Liver (tissue), 9 donors: ENCODE data around the gene HRCT1. TPM values are rescaled to one million over a fixed set of nuclear protein-coding genes. Genes with fewer than 3 reads are reported as not detected.

Experiments
- DNase-seq: peaks from one replicate; pipeline ENCODE4 v3.0.0-alpha.2; 2017; ENCODE audit warnings: low spot score
- H3K27ac ChIP-seq, 2 donors: one replicate each; pipeline ENCODE4 v1.7.0; 2013; ENCODE audit warnings: inconsistent platforms in 2 of 2, low read length in 2 of 2, control low read depth in 1 of 2, low read depth in 1 of 2, mild to moderate bottlenecking in 1 of 2
- H3K27me3 ChIP-seq, 4 donors: one replicate each; pipeline versions ENCODE4 v1.6.1 to v1.7.0; 2013; ENCODE audit warnings: low read length in 3 of 4, inconsistent platforms in 1 of 4, mild to moderate bottlenecking in 1 of 4, moderate library complexity in 1 of 4; ENCODE audit not compliant: control insufficient read depth in 4 of 4, insufficient read depth in 4 of 4
- H3K36me3 ChIP-seq, 4 donors: one replicate each; pipeline versions ENCODE4 v1.6.1 to v1.7.0; 2013; ENCODE audit warnings: low read length in 3 of 4, mild to moderate bottlenecking in 3 of 4, low read depth in 1 of 4, moderate library complexity in 1 of 4; ENCODE audit not compliant: control insufficient read depth in 4 of 4, insufficient read depth in 3 of 4
- H3K4me1 ChIP-seq, 4 donors: one replicate each; pipeline versions ENCODE4 v1.6.1 to v1.7.0; 2013; ENCODE audit warnings: low read length in 3 of 4, mild to moderate bottlenecking in 3 of 4, moderate library complexity in 1 of 4; ENCODE audit not compliant: control insufficient read depth in 4 of 4, insufficient read depth in 4 of 4
- H3K4me3 ChIP-seq, 3 donors: one replicate each; pipeline versions ENCODE4 v1.6.1 to v1.7.0; 2013; ENCODE audit warnings: low read length in 3 of 3, control low read depth in 1 of 3, low read depth in 1 of 3, mild to moderate bottlenecking in 1 of 3
- H3K9ac ChIP-seq, 2 donors: one replicate each; pipeline ENCODE4 v1.7.0; 2013; ENCODE audit warnings: low read length in 2 of 2, mild to moderate bottlenecking in 2 of 2, moderate library complexity in 2 of 2, control low read depth in 1 of 2, low read depth in 1 of 2
- H3K9me3 ChIP-seq, 4 donors: one replicate each; pipeline versions ENCODE4 v1.6.1 to v1.7.0; 2013; ENCODE audit warnings: low read length in 3 of 4; ENCODE audit not compliant: control insufficient read depth in 4 of 4
- ATF3 ChIP-seq: IDR thresholded peaks from 2 replicates; pipeline ENCODE4 v1.6.1; 2016; ENCODE audit warnings: antibody characterized with exemption
- CTCF ChIP-seq: fragments of 150-350 bp; IDR thresholded peaks from 2 replicates; pipeline ENCODE4 v1.5.1; 2017; ENCODE audit warnings: improper control_type of control experiment, low read depth, low read length; ENCODE audit not compliant: missing input control
- EGR1 ChIP-seq, 2 donors: IDR thresholded peaks; 2 replicates each; pipeline ENCODE4 v1.6.1; 2016 to 2018; ENCODE audit warnings: antibody characterized with exemption in 2 of 2, low read depth in 2 of 2
- FOXA1 ChIP-seq: IDR thresholded peaks from 2 replicates; pipeline ENCODE4 v1.6.1; 2016; ENCODE audit warnings: antibody characterized with exemption
- FOXA2 ChIP-seq: IDR thresholded peaks from 2 replicates; pipeline ENCODE4 v1.6.1; 2016; ENCODE audit warnings: antibody characterized with exemption
- GABPA ChIP-seq, 2 donors: IDR thresholded peaks in 1 of 2; conservative IDR thresholded peaks in 1 of 2; 2 replicates each; pipeline ENCODE4 v1.6.1; 2016; ENCODE audit warnings: antibody characterized with exemption in 2 of 2, mild to moderate bottlenecking in 1 of 2, moderate library complexity in 1 of 2
- HNF4A ChIP-seq, 2 donors: conservative IDR thresholded peaks; 2 replicates each; pipeline ENCODE4 v1.6.1; 2016; ENCODE audit warnings: antibody characterized with exemption in 2 of 2, mild to moderate bottlenecking in 2 of 2
- HNF4G ChIP-seq: IDR thresholded peaks from 2 replicates; pipeline ENCODE4 v1.6.1; 2016; ENCODE audit warnings: antibody characterized with exemption
- JUND ChIP-seq, 2 donors: IDR thresholded peaks; 2 replicates each; pipeline ENCODE4 v1.6.1; 2016; ENCODE audit warnings: antibody characterized with exemption in 2 of 2
- NR2F2 ChIP-seq: IDR thresholded peaks from 2 replicates; pipeline ENCODE4 v1.6.1; 2016; ENCODE audit warnings: antibody characterized with exemption
- RAD21 ChIP-seq, 2 donors: IDR thresholded peaks; 2 replicates each; pipeline ENCODE4 v1.6.1; 2016; ENCODE audit warnings: antibody characterized with exemption in 2 of 2, mild to moderate bottlenecking in 2 of 2
- REST ChIP-seq: IDR thresholded peaks from 2 replicates; pipeline ENCODE4 v1.6.1; 2016; ENCODE audit warnings: antibody characterized with exemption, mild to moderate bottlenecking
- RXRA ChIP-seq, 2 donors: IDR thresholded peaks; 2 replicates each; pipeline ENCODE4 v1.6.1; 2017 to 2018; ENCODE audit warnings: antibody characterized with exemption in 2 of 2, mild to moderate bottlenecking in 1 of 2
- SP1 ChIP-seq: IDR thresholded peaks from 2 replicates; pipeline ENCODE4 v1.6.1; 2018; ENCODE audit warnings: antibody characterized with exemption, mild to moderate bottlenecking
- TAF1 ChIP-seq: conservative IDR thresholded peaks from 2 replicates; pipeline ENCODE4 v1.6.1; 2016; ENCODE audit warnings: antibody characterized with exemption, mild to moderate bottlenecking
- YY1 ChIP-seq: IDR thresholded peaks from 2 replicates; pipeline ENCODE4 v1.6.1; 2016; ENCODE audit warnings: antibody characterized with exemption, mild to moderate bottlenecking
- WGBS: extraction: QIAGEN DNeasy Blood & Tissue Kit; methylation state at CpG from one replicate; pipeline ENCODE4 v1.1.7; 2013; 5-methylcytosine and 5-hydroxymethylcytosine counted together
- polyA plus RNA-seq, 2 donors: library from polyadenylated mRNA; stranded (reverse) in 1 of 2; unstranded in 1 of 2; fragments of 200-250 nt in 1 of 2; fragments of >200 nt in 1 of 2; fragmentation: Nextera tagmentation in 1 of 2; extraction: Ambion mirVana in 1 of 2; gene quantifications; one replicate each; pipeline versions ENCODE4 v1.2.1 to v1.2.3, GENCODE V29; 2013 to 2015
- total RNA-seq, 2 donors: library from RNA; depleted of rRNA; stranded (reverse); fragments of >200 nt; gene quantifications; one replicate each; pipeline ENCODE4 v1.2.3, GENCODE V29; 2014
- TF ChIP-seq, protein P1 (sequence below): IDR thresholded peaks from 2 replicates; pipeline ENCODE4 v1.6.1; 2016; ENCODE audit warnings: antibody characterized with exemption
- TF ChIP-seq, protein P2 (sequence below): IDR thresholded peaks from 2 replicates; pipeline ENCODE4 v1.6.1; 2016; ENCODE audit warnings: antibody characterized with exemption
- donor health status: healthy.
- donor health status: healthy.
- donor health status: healthy.
- donor health status: healthy.
- donor health status: healthy.

Gene HRCT1
- total and polyA plus RNA-seq, 4 donors = 0.08 to 2.9 (median 0.27) TPM

- H3K4me1 ChIP-seq = no peaks in the 10 kb centered on the region
- no peak overlapping the region for H3K4me3 ChIP-seq
- H3K9ac ChIP-seq = no peak overlapping the region
- DNase-seq = no peak
- H3K36me3 ChIP-seq = no peaks in the 10 kb centered on the region
- H3K27ac ChIP-seq = no peak overlapping the region
- 78% methylated on average over 8 of the region's 8 CpGs for WGBS
- H3K9me3 ChIP-seq = no peaks in the 10 kb centered on the region
- TF ChIP-seq RAD21 (IDR thresholded peaks at IDR 0.05) (no peak), HNF4A (conservative IDR thresholded peaks at IDR 0.05) (no peak), SP1 (no peak), REST (no peak), FOXA1 (no peak), HNF4G (no peak), TAF1 (no peak), NR2F2 (no peak), FOXA2 (no peak), GABPA (IDR thresholded peaks at IDR 0.05 in 1 of 2, conservative IDR thresholded peaks at IDR 0.05 in 1 of 2) (no peak), EGR1 (IDR thresholded peaks at IDR 0.05; ENCODE audit: low read depth in 2 of 2) (no peak), YY1 (no peak), ATF3 (no peak), JUND (IDR thresholded peaks at IDR 0.05) (no peak), CTCF (no peak), RXRA (IDR thresholded peaks at IDR 0.05) (no peak)
- TF ChIP-seq, protein P1, sequence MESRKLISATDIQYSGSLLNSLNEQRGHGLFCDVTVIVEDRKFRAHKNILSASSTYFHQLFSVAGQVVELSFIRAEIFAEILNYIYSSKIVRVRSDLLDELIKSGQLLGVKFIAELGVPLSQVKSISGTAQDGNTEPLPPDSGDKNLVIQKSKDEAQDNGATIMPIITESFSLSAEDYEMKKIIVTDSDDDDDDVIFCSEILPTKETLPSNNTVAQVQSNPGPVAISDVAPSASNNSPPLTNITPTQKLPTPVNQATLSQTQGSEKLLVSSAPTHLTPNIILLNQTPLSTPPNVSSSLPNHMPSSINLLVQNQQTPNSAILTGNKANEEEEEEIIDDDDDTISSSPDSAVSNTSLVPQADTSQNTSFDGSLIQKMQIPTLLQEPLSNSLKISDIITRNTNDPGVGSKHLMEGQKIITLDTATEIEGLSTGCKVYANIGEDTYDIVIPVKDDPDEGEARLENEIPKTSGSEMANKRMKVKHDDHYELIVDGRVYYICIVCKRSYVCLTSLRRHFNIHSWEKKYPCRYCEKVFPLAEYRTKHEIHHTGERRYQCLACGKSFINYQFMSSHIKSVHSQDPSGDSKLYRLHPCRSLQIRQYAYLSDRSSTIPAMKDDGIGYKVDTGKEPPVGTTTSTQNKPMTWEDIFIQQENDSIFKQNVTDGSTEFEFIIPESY = no peak
- TF ChIP-seq, protein P2, sequence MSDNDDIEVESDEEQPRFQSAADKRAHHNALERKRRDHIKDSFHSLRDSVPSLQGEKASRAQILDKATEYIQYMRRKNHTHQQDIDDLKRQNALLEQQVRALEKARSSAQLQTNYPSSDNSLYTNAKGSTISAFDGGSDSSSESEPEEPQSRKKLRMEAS = no peak
- peaks cover 0 to 5% (median 0%) of the 10 kb centered on the region in 4 donors for H3K27me3 ChIP-seq
These were observed 42.4 kb upstream of the HRCT1 start for GRCh38 chr9:35863583-35863982.
